HG03280 (cell line): ENCODE data around the gene VCY1B.
"Not testable (repeated sequence)": the region's sequence is repeated elsewhere in the genome, so short reads cannot be mapped to it uniquely, and the experiment has no call there.

Experiments
- ATAC-seq: cut with Tn5 transposase; IDR thresholded peaks from one replicate; pipeline ENCODE4 v1.9.1; 2021; ENCODE audit warnings: mild to moderate bottlenecking, moderate library complexity; ENCODE audit not compliant: unreplicated experiment

The VCY1B gene

DNA sequence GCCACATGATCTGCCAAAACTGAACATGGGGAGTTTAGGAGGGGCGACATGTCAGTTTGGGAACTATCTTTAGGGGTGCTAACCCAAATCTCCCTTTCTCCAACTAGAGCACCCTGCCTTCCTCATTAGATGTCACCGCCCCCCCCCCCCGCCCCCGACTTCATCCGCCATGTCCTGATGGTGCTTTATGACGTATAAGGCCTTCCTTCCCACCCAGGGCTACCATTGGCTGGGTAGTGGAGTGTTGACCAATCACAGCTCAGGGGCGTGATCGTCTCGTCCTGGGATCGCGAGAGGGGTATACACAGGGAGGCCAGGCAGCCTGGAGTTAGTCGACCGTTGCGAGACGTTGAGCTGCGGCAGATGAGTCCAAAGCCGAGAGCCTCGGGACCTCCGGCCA is at the start of gene VCY1B:
TSS of gene VCY1B (plus strand) at position 301 of the 400 bp plus-strand sequence. CDS start at position 364, 63 bp downstream.
- ATAC-seq: not testable (repeated sequence)

DNA sequence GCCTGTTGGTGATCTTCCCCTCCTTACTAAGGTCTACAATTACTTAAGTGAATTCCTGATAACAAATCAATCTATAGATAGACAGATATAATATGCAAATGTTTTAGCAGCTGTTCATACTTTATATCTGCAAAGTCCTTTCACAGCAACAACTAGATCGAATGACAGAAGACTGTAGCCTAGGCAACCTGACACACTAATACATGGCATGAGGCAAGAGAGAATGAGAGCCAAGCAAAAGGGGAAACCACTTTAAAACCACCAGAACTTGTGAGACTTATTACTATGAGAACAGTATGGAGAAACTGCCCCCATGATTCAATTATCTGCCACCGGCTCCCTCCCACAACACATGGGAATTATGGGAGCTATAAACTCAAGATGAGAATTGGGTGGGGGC is 44.1 kb upstream of the VCY1B start:
- not testable (repeated sequence) for ATAC-seq

DNA sequence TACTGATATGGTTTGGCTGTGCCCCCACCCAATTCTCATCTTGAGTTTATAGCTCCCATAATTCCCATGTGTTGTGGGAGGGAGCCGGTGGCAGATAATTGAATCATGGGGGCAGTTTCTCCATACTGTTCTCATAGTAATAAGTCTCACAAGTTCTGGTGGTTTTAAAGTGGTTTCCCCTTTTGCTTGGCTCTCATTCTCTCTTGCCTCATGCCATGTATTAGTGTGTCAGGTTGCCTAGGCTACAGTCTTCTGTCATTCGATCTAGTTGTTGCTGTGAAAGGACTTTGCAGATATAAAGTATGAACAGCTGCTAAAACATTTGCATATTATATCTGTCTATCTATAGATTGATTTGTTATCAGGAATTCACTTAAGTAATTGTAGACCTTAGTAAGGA is 25.6 kb upstream of the VCY1B start:
- ATAC-seq: not testable (repeated sequence)

DNA sequence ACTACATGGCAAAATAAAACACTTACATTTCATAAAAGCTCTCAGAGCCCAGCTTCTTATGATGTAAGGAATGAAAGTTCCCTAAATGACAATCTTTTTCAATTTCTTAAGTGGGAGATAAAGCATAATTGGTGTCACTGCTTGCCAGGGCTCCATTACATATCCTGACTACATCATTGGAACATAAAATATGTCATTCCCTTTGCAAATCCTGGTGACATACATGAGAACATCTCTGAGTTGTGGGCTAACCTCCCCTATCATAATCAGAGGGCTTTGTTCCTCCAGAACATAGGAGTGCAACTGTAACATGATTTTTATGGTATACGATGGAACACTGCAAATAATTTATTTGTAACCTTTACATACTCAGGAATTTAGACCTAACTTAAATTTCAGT is 29.9 kb downstream of the VCY1B start:
- no peak for ATAC-seq
